ENCODE measurements around the gene MUC5B.

The MUC5B gene

GRCh38 chr11:1275021-1275420 lies 52.2 kb downstream of the MUC5B start:
- no peak for DNase-seq (ENCODE audit: low read depth in 1 of 2, low spot score in 1 of 2)
- Histone ChIP-seq H3K27me3 (ENCODE audit: insufficient read depth, poor library complexity, severe bottlenecking) (no peaks in the 10 kb centered on the region), H3K27ac (replicated peaks) (no peak overlapping the region), H3K4me3 (replicated peaks; ENCODE audit: insufficient read depth, low read length) (no peak overlapping the region)
- TF ChIP-seq GABPA (IDR thresholded peaks at IDR 0.05; ENCODE audit: low read depth), result no peak
- no peak for TF ChIP-seq POLR2AphosphoS5 (IDR thresholded peaks at IDR 0.05; ENCODE audit: low read depth)
- TF ChIP-seq, protein P1, sequence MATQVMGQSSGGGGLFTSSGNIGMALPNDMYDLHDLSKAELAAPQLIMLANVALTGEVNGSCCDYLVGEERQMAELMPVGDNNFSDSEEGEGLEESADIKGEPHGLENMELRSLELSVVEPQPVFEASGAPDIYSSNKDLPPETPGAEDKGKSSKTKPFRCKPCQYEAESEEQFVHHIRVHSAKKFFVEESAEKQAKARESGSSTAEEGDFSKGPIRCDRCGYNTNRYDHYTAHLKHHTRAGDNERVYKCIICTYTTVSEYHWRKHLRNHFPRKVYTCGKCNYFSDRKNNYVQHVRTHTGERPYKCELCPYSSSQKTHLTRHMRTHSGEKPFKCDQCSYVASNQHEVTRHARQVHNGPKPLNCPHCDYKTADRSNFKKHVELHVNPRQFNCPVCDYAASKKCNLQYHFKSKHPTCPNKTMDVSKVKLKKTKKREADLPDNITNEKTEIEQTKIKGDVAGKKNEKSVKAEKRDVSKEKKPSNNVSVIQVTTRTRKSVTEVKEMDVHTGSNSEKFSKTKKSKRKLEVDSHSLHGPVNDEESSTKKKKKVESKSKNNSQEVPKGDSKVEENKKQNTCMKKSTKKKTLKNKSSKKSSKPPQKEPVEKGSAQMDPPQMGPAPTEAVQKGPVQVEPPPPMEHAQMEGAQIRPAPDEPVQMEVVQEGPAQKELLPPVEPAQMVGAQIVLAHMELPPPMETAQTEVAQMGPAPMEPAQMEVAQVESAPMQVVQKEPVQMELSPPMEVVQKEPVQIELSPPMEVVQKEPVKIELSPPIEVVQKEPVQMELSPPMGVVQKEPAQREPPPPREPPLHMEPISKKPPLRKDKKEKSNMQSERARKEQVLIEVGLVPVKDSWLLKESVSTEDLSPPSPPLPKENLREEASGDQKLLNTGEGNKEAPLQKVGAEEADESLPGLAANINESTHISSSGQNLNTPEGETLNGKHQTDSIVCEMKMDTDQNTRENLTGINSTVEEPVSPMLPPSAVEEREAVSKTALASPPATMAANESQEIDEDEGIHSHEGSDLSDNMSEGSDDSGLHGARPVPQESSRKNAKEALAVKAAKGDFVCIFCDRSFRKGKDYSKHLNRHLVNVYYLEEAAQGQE (IDR thresholded peaks at IDR 0.05; ENCODE audit: insufficient replicate concordance, low read depth), result no peak
- no peak for TF ChIP-seq CTCF (IDR thresholded peaks at IDR 0.05; ENCODE audit: insufficient read depth, low read length)
- no peak for TF ChIP-seq SPI1 (IDR thresholded peaks at IDR 0.05; ENCODE audit: borderline replicate concordance, low read depth)

- Histone ChIP-seq H3K27ac (replicated peaks) (no peak overlapping the region), H3K4me3 (replicated peaks; ENCODE audit: insufficient read depth, low read length) (no peak overlapping the region), H3K27me3 (ENCODE audit: insufficient read depth, poor library complexity, severe bottlenecking) (no peaks in the 10 kb centered on the region)
- TF ChIP-seq, protein P1 (IDR thresholded peaks at IDR 0.05; ENCODE audit: insufficient replicate concordance, low read depth), result no peak
- TF ChIP-seq POLR2AphosphoS5 (IDR thresholded peaks at IDR 0.05; ENCODE audit: low read depth) (no peak), GABPA (IDR thresholded peaks at IDR 0.05; ENCODE audit: low read depth) (no peak)
- no peak for DNase-seq (ENCODE audit: low read depth in 1 of 2, low spot score in 1 of 2)
These were observed 53.4 kb downstream of the MUC5B start for GRCh38 chr11:1276041-1276790.

DNA sequence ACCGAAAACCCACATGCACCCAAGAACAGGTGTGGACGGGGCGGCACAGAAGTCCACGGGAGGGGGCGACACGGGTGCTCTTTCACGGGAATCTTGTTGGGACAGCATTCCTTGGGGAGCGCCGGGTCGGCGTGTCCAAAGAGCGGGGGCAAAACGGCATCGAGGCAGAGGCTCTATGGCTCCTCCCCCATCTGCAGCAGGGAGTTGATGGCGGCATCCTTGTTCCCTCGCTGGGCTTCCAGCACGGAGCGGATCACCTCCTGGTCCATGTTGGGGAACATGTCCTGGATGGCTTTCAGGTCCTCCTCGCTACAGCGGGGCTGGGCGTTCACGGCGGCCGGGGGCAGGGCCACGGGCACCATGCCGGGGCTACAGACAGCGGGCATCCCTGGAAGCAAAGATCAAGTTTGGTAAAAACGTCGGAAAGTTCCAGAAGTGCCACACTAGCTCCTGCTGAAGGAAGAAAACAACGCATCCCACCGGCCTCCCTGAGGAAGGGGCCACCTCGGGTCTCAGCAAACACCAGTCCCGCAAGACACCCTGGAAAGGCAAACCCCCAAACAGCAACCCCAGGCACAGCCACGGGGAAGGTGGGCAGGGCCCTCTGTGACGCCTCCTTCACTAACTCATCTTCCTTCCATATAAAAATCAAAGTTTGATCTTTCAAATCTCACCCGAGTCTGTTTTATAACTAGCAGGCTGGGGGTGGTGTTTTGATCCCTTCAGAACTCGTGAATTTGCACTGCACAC lies 54.2 kb downstream of the MUC5B start:
- H3K27ac ChIP-seq (replicated peaks), result no peak overlapping the region
- TF ChIP-seq CTCF (IDR thresholded peaks at IDR 0.05; ENCODE audit: insufficient read depth, low read length), result no peak
- TF ChIP-seq, protein P1 (IDR thresholded peaks at IDR 0.05; ENCODE audit: insufficient replicate concordance, low read depth), result no peak
- TF ChIP-seq POLR2AphosphoS5 (IDR thresholded peaks at IDR 0.05; ENCODE audit: low read depth), result no peak
- no peak for TF ChIP-seq GABPA (IDR thresholded peaks at IDR 0.05; ENCODE audit: low read depth)
- no peak for TF ChIP-seq SPI1 (IDR thresholded peaks at IDR 0.05; ENCODE audit: borderline replicate concordance, low read depth)
- no peak overlapping the region for H3K4me3 ChIP-seq (replicated peaks; ENCODE audit: insufficient read depth, low read length)
- DNase-seq (ENCODE audit: low read depth in 1 of 2, low spot score in 1 of 2), result no peak
- no peaks in the 10 kb centered on the region for H3K27me3 ChIP-seq (ENCODE audit: insufficient read depth, poor library complexity, severe bottlenecking)
